SU-DHL-6 (cell line): ENCODE data around the gene EPHA7.

Experiments
- EZH2phosphoT487 ChIP-seq: fragments of 200-600 bp; sonication (generic), shearing (Covaris generic); conservative IDR thresholded peaks from 2 replicates; pipeline ENCODE4 v1.6.1; 2018; ENCODE audit warnings: mild to moderate bottlenecking, antibody characterized with exemption, low read length, moderate library complexity, mixed read lengths
- TF ChIP-seq, protein P1 (sequence below): fragments of 200-600 bp; sonication (generic); IDR thresholded peaks from one replicate; pipeline ENCODE4 v1.5.1; 2017; ENCODE audit warnings: antibody characterized with exemption, mild to moderate bottlenecking, low read length, moderate library complexity; ENCODE audit not compliant: insufficient read depth, poor library complexity, severe bottlenecking

DNA sequence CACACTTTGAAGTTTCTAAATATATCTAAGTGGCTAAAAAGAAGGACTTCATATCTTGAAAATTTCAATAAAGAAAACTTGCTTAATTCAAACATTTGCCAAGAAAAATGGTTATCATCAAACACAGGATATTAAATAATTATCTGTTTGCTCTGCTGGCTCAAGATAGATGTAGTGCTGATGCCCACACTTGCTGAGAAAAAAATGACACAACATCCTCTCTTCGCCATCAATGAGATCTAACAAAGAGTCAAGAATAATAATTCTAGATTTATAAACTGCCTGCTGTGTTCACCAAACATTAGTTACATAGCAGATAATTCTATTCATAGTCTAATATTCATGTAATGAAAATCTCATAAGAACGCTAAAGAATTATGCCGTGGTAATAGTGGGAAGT, 93.6 kb downstream of the EPHA7 start:
- TF ChIP-seq, protein P1, sequence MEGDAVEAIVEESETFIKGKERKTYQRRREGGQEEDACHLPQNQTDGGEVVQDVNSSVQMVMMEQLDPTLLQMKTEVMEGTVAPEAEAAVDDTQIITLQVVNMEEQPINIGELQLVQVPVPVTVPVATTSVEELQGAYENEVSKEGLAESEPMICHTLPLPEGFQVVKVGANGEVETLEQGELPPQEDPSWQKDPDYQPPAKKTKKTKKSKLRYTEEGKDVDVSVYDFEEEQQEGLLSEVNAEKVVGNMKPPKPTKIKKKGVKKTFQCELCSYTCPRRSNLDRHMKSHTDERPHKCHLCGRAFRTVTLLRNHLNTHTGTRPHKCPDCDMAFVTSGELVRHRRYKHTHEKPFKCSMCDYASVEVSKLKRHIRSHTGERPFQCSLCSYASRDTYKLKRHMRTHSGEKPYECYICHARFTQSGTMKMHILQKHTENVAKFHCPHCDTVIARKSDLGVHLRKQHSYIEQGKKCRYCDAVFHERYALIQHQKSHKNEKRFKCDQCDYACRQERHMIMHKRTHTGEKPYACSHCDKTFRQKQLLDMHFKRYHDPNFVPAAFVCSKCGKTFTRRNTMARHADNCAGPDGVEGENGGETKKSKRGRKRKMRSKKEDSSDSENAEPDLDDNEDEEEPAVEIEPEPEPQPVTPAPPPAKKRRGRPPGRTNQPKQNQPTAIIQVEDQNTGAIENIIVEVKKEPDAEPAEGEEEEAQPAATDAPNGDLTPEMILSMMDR: no peak
- TF ChIP-seq EZH2phosphoT487: no peak
